NCI-H2171 treated with DMSO at 0.1 percent for 48 hours (cell line): ENCODE data around the gene NR6A1.
"Not testable (repeated sequence)": the region's sequence is repeated elsewhere in the genome, so short reads cannot be mapped to it uniquely, and the experiment has no call there.

Experiments
- DNase-seq: peaks from one replicate; lab custom pipeline; 2025; lab: John Stamatoyannopoulos, UW

The NR6A1 gene

GRCh38 chr9:124776954-124777648 lies 6.0 kb upstream of the NR6A1 start, which contains the start of gene OLFML2A:
Gene OLFML2A, plus strand, starts transcription at chr9:124777133. Its CDS starts 138 bp downstream, at chr9:124777271.
- peak; percentile 47 for DNase-seq

GRCh38 chr9:124776618-124776953 lies 5.5 kb upstream of the NR6A1 start:
- DNase-seq: peak; percentile 41

- peak; percentile 60 for DNase-seq
Observed at GRCh38 chr9:124774129-124774978, 3.2 kb upstream of the NR6A1 start.

- no peak for DNase-seq
Observed at GRCh38 chr9:124773473-124774128, 2.5 kb upstream of the NR6A1 start.

GRCh38 chr9:124772877-124773276 lies 1.8 kb upstream of the NR6A1 start:
- DNase-seq: not testable (repeated sequence)

- DNase-seq: peak; percentile 67
Observed at GRCh38 chr9:124771867-124772679, 962 bp upstream of the NR6A1 start.

GRCh38 chr9:124770359-124771020 lies 621 bp downstream of the NR6A1 start:
- DNase-seq: peak; percentile 44

- peak; percentile 44 for DNase-seq
Observed at GRCh38 chr9:124769549-124770358, 1.4 kb downstream of the NR6A1 start.

- peak; percentile 40 for DNase-seq
Observed at GRCh38 chr9:124768750-124769548, 2.2 kb downstream of the NR6A1 start.

- no peak for DNase-seq
Observed at GRCh38 chr9:124768334-124768733, 2.8 kb downstream of the NR6A1 start.

GRCh38 chr9:124767821-124768220 lies 3.3 kb downstream of the NR6A1 start:
- DNase-seq: no peak

GRCh38 chr9:124766815-124767554 lies 4.1 kb downstream of the NR6A1 start:
- DNase-seq: peak; percentile 21

- DNase-seq: no peak
Observed at GRCh38 chr9:124766326-124766725, 4.8 kb downstream of the NR6A1 start.

GRCh38 chr9:124765439-124765835 lies 5.7 kb downstream of the NR6A1 start:
- DNase-seq: peak; percentile 48

- DNase-seq: peak; percentile 94
Observed at GRCh38 chr9:124764774-124765438, 6.2 kb downstream of the NR6A1 start.

GRCh38 chr9:124762633-124763032 lies 8.5 kb downstream of the NR6A1 start:
- DNase-seq: no peak

- DNase-seq: no peak
Observed at GRCh38 chr9:124761710-124762109, 9.4 kb downstream of the NR6A1 start.

- DNase-seq: no peak
Observed at GRCh38 chr9:124761196-124761595, 9.9 kb downstream of the NR6A1 start.
